SK-N-SH treated with all-trans-retinoic acid at 6 μM for 48 hours (cell line): Measurements from ENCODE around the gene ZNF76.

Source experiments
- ATAC-seq: fragments of 200-7000 bp; cut with Tn5 transposase; 3 replicates; pipeline ENCODE4 v1.9.1; 2020; ENCODE audit warnings: mild to moderate bottlenecking, moderate library complexity
- ARNTL ChIP-seq: fragments of 450-650 bp; formaldehyde crosslinking; IDR thresholded peaks from 2 replicates; pipeline ENCODE4 v1.5.0; 2020; ENCODE audit warnings: low read depth, mild to moderate bottlenecking, moderate library complexity, borderline replicate concordance
- BACH2 ChIP-seq: fragments of 250-450 bp; sonication (Bioruptor Pico); IDR thresholded peaks from 2 replicates; pipeline ENCODE4 v1.9.0; 2021; ENCODE audit warnings: mild to moderate bottlenecking, borderline replicate concordance
- CSDC2 ChIP-seq: fragments of 250-450 bp; sonication (Bioruptor Pico); IDR thresholded peaks from 2 replicates; pipeline ENCODE4 v1.5.0; 2020; ENCODE audit warnings: mild to moderate bottlenecking, moderate library complexity
- CSRNP3 ChIP-seq: fragments of 250-450 bp; sonication (Bioruptor Pico); IDR thresholded peaks from 2 replicates; pipeline ENCODE4 v1.5.1; 2021; ENCODE audit warnings: mild to moderate bottlenecking, moderate library complexity
- ESRRG ChIP-seq: fragments of 250-450 bp; sonication (Bioruptor Pico); IDR thresholded peaks from 2 replicates; pipeline ENCODE4 v1.6.1; 2021; ENCODE audit warnings: mild to moderate bottlenecking
- GLIS3 ChIP-seq: fragments of 250-450 bp; sonication (Bioruptor Pico); IDR thresholded peaks from 2 replicates; pipeline ENCODE4 v1.5.0; 2020; ENCODE audit warnings: mild to moderate bottlenecking, moderate library complexity
- ISL1 ChIP-seq: fragments of 250-450 bp; sonication (Bioruptor Pico); IDR thresholded peaks from 2 replicates; pipeline ENCODE4 v2.1.2; 2022; ENCODE audit warnings: mild to moderate bottlenecking, moderate library complexity
- OSR1 ChIP-seq: fragments of 250-450 bp; sonication (Bioruptor Pico); IDR thresholded peaks from 2 replicates; pipeline ENCODE4 v1.8.0; 2022; ENCODE audit warnings: moderate library complexity, mild to moderate bottlenecking, inconsistent platforms
- POU6F1 ChIP-seq: fragments of 250-450 bp; sonication (Bioruptor Pico); IDR thresholded peaks from 2 replicates; pipeline ENCODE4 v1.8.0; 2021; ENCODE audit warnings: low read depth, mild to moderate bottlenecking, moderate library complexity, borderline replicate concordance
- PPARA ChIP-seq: fragments of 250-450 bp; sonication (Bioruptor Pico); IDR thresholded peaks from 2 replicates; pipeline ENCODE4 v1.5.0; 2020; ENCODE audit warnings: mild to moderate bottlenecking, borderline replicate concordance
- SNAI2 ChIP-seq: fragments of 250-450 bp; sonication (Bioruptor Pico); IDR thresholded peaks from 2 replicates; pipeline ENCODE4 v1.5.0; 2020; ENCODE audit warnings: mild to moderate bottlenecking, moderate library complexity
- TCF4 ChIP-seq: fragments of 250-450 bp; sonication (Bioruptor Pico); IDR thresholded peaks from 2 replicates; pipeline ENCODE4 v1.8.0; 2021; ENCODE audit warnings: mild to moderate bottlenecking, moderate library complexity, borderline replicate concordance
- TOX ChIP-seq: fragments of 250-450 bp; sonication (Bioruptor Pico); IDR thresholded peaks from 2 replicates; pipeline ENCODE4 v1.8.0; 2021; ENCODE audit warnings: mild to moderate bottlenecking, moderate library complexity, borderline replicate concordance
- ZC3H10 ChIP-seq: fragments of 250-450 bp; sonication (Bioruptor Pico); IDR thresholded peaks from 2 replicates; pipeline ENCODE4 v1.5.1; 2021; ENCODE audit warnings: mild to moderate bottlenecking, moderate library complexity
- ZFP3 ChIP-seq: fragments of 250-450 bp; sonication (Bioruptor Pico); IDR thresholded peaks from 2 replicates; pipeline ENCODE4 v1.5.0; 2020; ENCODE audit warnings: mild to moderate bottlenecking, moderate library complexity
- ZFP30 ChIP-seq: fragments of 450-650 bp; formaldehyde crosslinking; IDR thresholded peaks from 2 replicates; pipeline ENCODE4 v1.5.0; 2022; ENCODE audit warnings: mild to moderate bottlenecking, moderate library complexity
- ZNF565 ChIP-seq: fragments of 450-650 bp; formaldehyde crosslinking; conservative IDR thresholded peaks from 2 replicates; pipeline ENCODE4 v1.5.0; 2020; ENCODE audit warnings: low read depth, mild to moderate bottlenecking, moderate library complexity
- ZNF70 ChIP-seq: fragments of 450-650 bp; formaldehyde crosslinking; IDR thresholded peaks from 2 replicates; pipeline ENCODE4 v1.5.0; 2020; ENCODE audit warnings: mild to moderate bottlenecking, moderate library complexity
- ZNF8 ChIP-seq: fragments of 450-650 bp; formaldehyde crosslinking; IDR thresholded peaks from 2 replicates; pipeline ENCODE4 v1.5.0; 2020; ENCODE audit warnings: mild to moderate bottlenecking, moderate library complexity
- TF ChIP-seq, protein P1 (sequence below): fragments of 250-450 bp; sonication (Bioruptor Pico); IDR thresholded peaks from 2 replicates; pipeline ENCODE4 v1.5.1; 2020; ENCODE audit warnings: low read depth, mild to moderate bottlenecking, moderate library complexity
- TF ChIP-seq, protein P2 (sequence below): fragments of 250-450 bp; sonication (Bioruptor Pico); IDR thresholded peaks from 2 replicates; pipeline ENCODE4 v1.8.0; 2020; ENCODE audit warnings: mild to moderate bottlenecking, moderate library complexity, borderline replicate concordance
- TF ChIP-seq, protein P3 (sequence below): fragments of 250-450 bp; sonication (Bioruptor Pico); IDR thresholded peaks from 2 replicates; pipeline ENCODE4 v1.5.0; 2020; ENCODE audit warnings: mild to moderate bottlenecking, moderate library complexity

The ZNF76 gene

DNA sequence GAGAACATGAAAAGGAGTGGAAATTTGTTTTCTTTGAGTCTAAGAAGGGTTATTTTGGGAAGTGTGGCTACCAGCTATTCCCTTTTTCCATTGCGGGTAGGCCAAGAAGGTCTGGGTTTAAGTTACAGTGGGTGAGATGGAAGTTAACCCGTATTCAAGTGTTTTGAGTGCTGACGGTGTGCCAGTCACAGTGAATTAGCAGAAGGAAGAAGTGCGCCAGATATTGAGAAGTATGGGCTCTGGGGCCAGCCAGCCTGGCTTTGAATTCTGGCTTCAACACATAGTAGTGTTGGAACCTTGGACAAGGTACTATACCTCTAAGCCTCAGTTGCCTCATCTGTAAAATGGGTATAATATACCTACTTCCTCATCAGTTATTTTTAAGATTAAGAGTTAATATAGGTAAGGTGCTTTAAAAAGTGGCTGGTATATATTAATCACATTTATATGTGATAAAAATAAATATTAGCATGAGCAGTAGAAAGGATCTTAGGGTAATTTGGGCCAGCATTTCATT, 16.3 kb downstream of the ZNF76 start:
- no peak for ATAC-seq
- TF ChIP-seq OSR1: no peak
- no peak for TF ChIP-seq ZNF8 (CRISPR knock-in tag)
- TF ChIP-seq GLIS3 (CRISPR knock-in tag): no peak
- no peak for TF ChIP-seq CSDC2 (CRISPR knock-in tag)
- TF ChIP-seq ZFP3 (CRISPR knock-in tag): no peak
- TF ChIP-seq ZNF70 (CRISPR knock-in tag): no peak
- no peak for TF ChIP-seq TCF4
- no peak for TF ChIP-seq ZC3H10 (CRISPR knock-in tag)
- no peak for TF ChIP-seq SNAI2 (CRISPR knock-in tag)
- TF ChIP-seq TOX: no peak
- no peak for TF ChIP-seq ZFP30 (CRISPR knock-in tag)
- TF ChIP-seq ZNF565 (CRISPR knock-in tag): no peak
- no peak for TF ChIP-seq PPARA
- no peak for TF ChIP-seq POU6F1 (CRISPR knock-in tag)
- no peak for TF ChIP-seq ARNTL
- TF ChIP-seq ESRRG (CRISPR knock-in tag): no peak
- no peak for TF ChIP-seq CSRNP3 (CRISPR knock-in tag)
- TF ChIP-seq BACH2 (CRISPR knock-in tag): no peak
- TF ChIP-seq, all 23 proteins: peak for 0

GRCh38 chr6:35278708-35279107, 19.2 kb downstream of the ZNF76 start:
- TF ChIP-seq ZNF8 (CRISPR knock-in tag) (no peak), SNAI2 (CRISPR knock-in tag) (no peak), ZFP3 (CRISPR knock-in tag) (no peak), BACH2 (CRISPR knock-in tag) (no peak), CSDC2 (CRISPR knock-in tag) (no peak), POU6F1 (CRISPR knock-in tag) (no peak), TOX (no peak), ZNF70 (CRISPR knock-in tag) (no peak), ZFP30 (CRISPR knock-in tag) (no peak), ARNTL (no peak), CSRNP3 (CRISPR knock-in tag) (no peak), OSR1 (no peak), ZNF565 (CRISPR knock-in tag) (no peak), GLIS3 (CRISPR knock-in tag) (no peak), ISL1 (no peak), PPARA (no peak), TCF4 (no peak)
- TF ChIP-seq, protein P1, sequence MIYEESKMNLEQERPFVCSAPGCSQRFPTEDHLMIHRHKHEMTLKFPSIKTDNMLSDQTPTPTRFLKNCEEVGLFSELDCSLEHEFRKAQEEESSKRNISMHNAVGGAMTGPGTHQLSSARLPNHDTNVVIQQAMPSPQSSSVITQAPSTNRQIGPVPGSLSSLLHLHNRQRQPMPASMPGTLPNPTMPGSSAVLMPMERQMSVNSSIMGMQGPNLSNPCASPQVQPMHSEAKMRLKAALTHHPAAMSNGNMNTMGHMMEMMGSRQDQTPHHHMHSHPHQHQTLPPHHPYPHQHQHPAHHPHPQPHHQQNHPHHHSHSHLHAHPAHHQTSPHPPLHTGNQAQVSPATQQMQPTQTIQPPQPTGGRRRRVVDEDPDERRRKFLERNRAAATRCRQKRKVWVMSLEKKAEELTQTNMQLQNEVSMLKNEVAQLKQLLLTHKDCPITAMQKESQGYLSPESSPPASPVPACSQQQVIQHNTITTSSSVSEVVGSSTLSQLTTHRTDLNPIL (CRISPR knock-in tag): no peak
- TF ChIP-seq, protein P2, sequence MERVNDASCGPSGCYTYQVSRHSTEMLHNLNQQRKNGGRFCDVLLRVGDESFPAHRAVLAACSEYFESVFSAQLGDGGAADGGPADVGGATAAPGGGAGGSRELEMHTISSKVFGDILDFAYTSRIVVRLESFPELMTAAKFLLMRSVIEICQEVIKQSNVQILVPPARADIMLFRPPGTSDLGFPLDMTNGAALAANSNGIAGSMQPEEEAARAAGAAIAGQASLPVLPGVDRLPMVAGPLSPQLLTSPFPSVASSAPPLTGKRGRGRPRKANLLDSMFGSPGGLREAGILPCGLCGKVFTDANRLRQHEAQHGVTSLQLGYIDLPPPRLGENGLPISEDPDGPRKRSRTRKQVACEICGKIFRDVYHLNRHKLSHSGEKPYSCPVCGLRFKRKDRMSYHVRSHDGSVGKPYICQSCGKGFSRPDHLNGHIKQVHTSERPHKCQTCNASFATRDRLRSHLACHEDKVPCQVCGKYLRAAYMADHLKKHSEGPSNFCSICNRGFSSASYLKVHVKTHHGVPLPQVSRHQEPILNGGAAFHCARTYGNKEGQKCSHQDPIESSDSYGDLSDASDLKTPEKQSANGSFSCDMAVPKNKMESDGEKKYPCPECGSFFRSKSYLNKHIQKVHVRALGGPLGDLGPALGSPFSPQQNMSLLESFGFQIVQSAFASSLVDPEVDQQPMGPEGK: no peak
- TF ChIP-seq, protein P3, sequence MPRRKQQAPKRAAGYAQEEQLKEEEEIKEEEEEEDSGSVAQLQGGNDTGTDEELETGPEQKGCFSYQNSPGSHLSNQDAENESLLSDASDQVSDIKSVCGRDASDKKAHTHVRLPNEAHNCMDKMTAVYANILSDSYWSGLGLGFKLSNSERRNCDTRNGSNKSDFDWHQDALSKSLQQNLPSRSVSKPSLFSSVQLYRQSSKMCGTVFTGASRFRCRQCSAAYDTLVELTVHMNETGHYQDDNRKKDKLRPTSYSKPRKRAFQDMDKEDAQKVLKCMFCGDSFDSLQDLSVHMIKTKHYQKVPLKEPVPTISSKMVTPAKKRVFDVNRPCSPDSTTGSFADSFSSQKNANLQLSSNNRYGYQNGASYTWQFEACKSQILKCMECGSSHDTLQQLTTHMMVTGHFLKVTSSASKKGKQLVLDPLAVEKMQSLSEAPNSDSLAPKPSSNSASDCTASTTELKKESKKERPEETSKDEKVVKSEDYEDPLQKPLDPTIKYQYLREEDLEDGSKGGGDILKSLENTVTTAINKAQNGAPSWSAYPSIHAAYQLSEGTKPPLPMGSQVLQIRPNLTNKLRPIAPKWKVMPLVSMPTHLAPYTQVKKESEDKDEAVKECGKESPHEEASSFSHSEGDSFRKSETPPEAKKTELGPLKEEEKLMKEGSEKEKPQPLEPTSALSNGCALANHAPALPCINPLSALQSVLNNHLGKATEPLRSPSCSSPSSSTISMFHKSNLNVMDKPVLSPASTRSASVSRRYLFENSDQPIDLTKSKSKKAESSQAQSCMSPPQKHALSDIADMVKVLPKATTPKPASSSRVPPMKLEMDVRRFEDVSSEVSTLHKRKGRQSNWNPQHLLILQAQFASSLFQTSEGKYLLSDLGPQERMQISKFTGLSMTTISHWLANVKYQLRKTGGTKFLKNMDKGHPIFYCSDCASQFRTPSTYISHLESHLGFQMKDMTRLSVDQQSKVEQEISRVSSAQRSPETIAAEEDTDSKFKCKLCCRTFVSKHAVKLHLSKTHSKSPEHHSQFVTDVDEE (CRISPR knock-in tag): no peak
- no peak for ATAC-seq
